Smooth muscle cell (in vitro differentiated cells): ENCODE results near the gene SLF1. TPM values are rescaled to one million over a fixed set of nuclear protein-coding genes. Genes with fewer than 3 reads are reported as not detected.

Experiments used
- DNase-seq: peaks from one replicate; lab custom pipeline; 2025; ENCODE audit not compliant: unreplicated experiment; lab: John Stamatoyannopoulos, UW
- H2AFZ ChIP-seq: fragments of 200-600 bp; sonication (generic); 2 replicates; pipeline ENCODE4 v1.6.0; 2016; ENCODE audit warnings: antibody characterized with exemption, low read depth, mild to moderate bottlenecking
- H3F3A ChIP-seq: fragments of 200-600 bp; sonication (generic); 2 replicates; pipeline ENCODE4 v1.6.0; 2017; ENCODE audit warnings: antibody characterized with exemption, low read depth
- H3K27ac ChIP-seq: fragments of 200-600 bp; sonication (generic); 2 replicates; pipeline ENCODE4 v1.5.1; 2016; ENCODE audit warnings: low read depth, mild to moderate bottlenecking
- H3K27me3 ChIP-seq: fragments of 200-600 bp; sonication (generic); 2 replicates; pipeline ENCODE4 v1.6.1; 2016; ENCODE audit warnings: low read depth, mild to moderate bottlenecking
- H3K36me3 ChIP-seq: fragments of 200-600 bp; sonication (generic); 2 replicates; pipeline ENCODE4 v1.5.1; 2016; ENCODE audit warnings: low read depth
- H3K4me1 ChIP-seq: fragments of 200-600 bp; sonication (generic); 2 replicates; pipeline ENCODE4 v1.5.1; 2016; ENCODE audit warnings: low read depth
- H3K4me2 ChIP-seq: fragments of 200-600 bp; sonication (generic); 2 replicates; pipeline ENCODE4 v1.6.0; 2016; ENCODE audit warnings: mild to moderate bottlenecking
- H3K4me3 ChIP-seq: fragments of 200-600 bp; sonication (generic); 2 replicates; pipeline ENCODE4 v1.5.1; 2016; ENCODE audit warnings: mild to moderate bottlenecking
- H3K79me2 ChIP-seq: fragments of 200-600 bp; sonication (generic); 2 replicates; pipeline ENCODE4 v1.6.0; 2016; ENCODE audit warnings: low read depth, mild to moderate bottlenecking
- H3K9ac ChIP-seq: fragments of 200-600 bp; sonication (generic); 2 replicates; pipeline ENCODE4 v1.6.0; 2016; ENCODE audit warnings: low read depth
- H3K9me3 ChIP-seq: fragments of 200-600 bp; sonication (generic); replicated peaks from 2 replicates; pipeline ENCODE4 v1.5.1; 2016; ENCODE audit warnings: low read depth
- H4K20me1 ChIP-seq: fragments of 200-600 bp; sonication (generic); 2 replicates; pipeline ENCODE4 v1.6.0; 2016; ENCODE audit warnings: low read depth
- CTCF ChIP-seq: fragments of 200-600 bp; sonication (generic); IDR thresholded peaks from 2 replicates; pipeline ENCODE4 v1.5.1; 2017; ENCODE audit warnings: borderline replicate concordance, mild to moderate bottlenecking, antibody characterized with exemption; ENCODE audit not compliant: insufficient read depth, poor library complexity, severe bottlenecking
- WGBS: methylation state at CpG from one replicate; pipeline ENCODE4 v1.1.7; 2016; ENCODE audit warnings: low lambda C conversion rate; 5-methylcytosine and 5-hydroxymethylcytosine counted together
- polyA plus RNA-seq: library from polyadenylated mRNA; unstranded; fragments of >200 nt; fragmentation: Nextera tagmentation; extraction: Ambion mirVana; gene quantifications from 2 replicates; pipeline ENCODE4 v1.2.1, GENCODE V29; 2016
- total RNA-seq: library from RNA; depleted of rRNA; stranded (reverse); fragments of >200 nt; gene quantifications from 2 replicates; pipeline ENCODE4 v1.2.3, GENCODE V29; 2014

Gene SLF1
- total and polyA plus RNA-seq, 2 experiments from 2014 or later = 5.3 to 10.8 TPM

- Histone ChIP-seq H3K9ac (no peak overlapping the region), H3K36me3 (no peaks in the 10 kb centered on the region), H3F3A (no peaks in the 10 kb centered on the region), H2AFZ (no peak overlapping the region), H3K4me3 (no peak overlapping the region), H4K20me1 (no peaks in the 10 kb centered on the region), H3K79me2 (no peaks in the 10 kb centered on the region), H3K9me3 (no peaks in the 10 kb centered on the region), H3K27me3 (no peaks in the 10 kb centered on the region), H3K4me1 (no peaks in the 10 kb centered on the region), H3K27ac (no peak overlapping the region), H3K4me2 (no peak overlapping the region)
- TF ChIP-seq CTCF = no peak
- 93% methylated on average over 1 of the region's 1 CpG for WGBS
- DNase-seq = no peak
Observed at GRCh38 chr5:94736498-94736897, 118.0 kb downstream of the SLF1 start.

GRCh38 chr5:94740286-94740685 is 121.8 kb downstream of the SLF1 start:
- H3F3A ChIP-seq = no peaks in the 10 kb centered on the region
- H4K20me1 ChIP-seq = no peaks in the 10 kb centered on the region
- no peak overlapping the region for H3K4me3 ChIP-seq
- H3K27me3 ChIP-seq = no peaks in the 10 kb centered on the region
- H3K9me3 ChIP-seq = no peaks in the 10 kb centered on the region
- no peaks in the 10 kb centered on the region for H3K79me2 ChIP-seq
- no peak for DNase-seq
- no peak for TF ChIP-seq CTCF
- no peaks in the 10 kb centered on the region for H3K36me3 ChIP-seq
- no peak overlapping the region for H3K27ac ChIP-seq
- H3K9ac ChIP-seq = no peak overlapping the region
- H3K4me1 ChIP-seq = no peaks in the 10 kb centered on the region
- H3K4me2 ChIP-seq = no peak overlapping the region
- WGBS = 71% methylated on average over 2 of the region's 2 CpGs
- H2AFZ ChIP-seq = no peak overlapping the region

GRCh38 chr5:94742852-94743251 is 124.4 kb downstream of the SLF1 start:
- Histone ChIP-seq H4K20me1 (no peaks in the 10 kb centered on the region), H3F3A (no peaks in the 10 kb centered on the region), H3K9me3 (no peaks in the 10 kb centered on the region), H3K4me1 (no peaks in the 10 kb centered on the region), H2AFZ (no peak overlapping the region), H3K4me2 (no peak overlapping the region), H3K27me3 (no peaks in the 10 kb centered on the region), H3K27ac (no peak overlapping the region), H3K36me3 (no peaks in the 10 kb centered on the region), H3K4me3 (no peak overlapping the region), H3K79me2 (no peaks in the 10 kb centered on the region), H3K9ac (no peak overlapping the region)
- no peak for TF ChIP-seq CTCF
- WGBS = 87% methylated on average over 4 of the region's 4 CpGs
- DNase-seq = no peak

GRCh38 chr5:94744906-94745305 is 126.4 kb downstream of the SLF1 start:
- Histone ChIP-seq H3K27ac (no peak overlapping the region), H3K4me1 (no peaks in the 10 kb centered on the region), H3K4me2 (no peak overlapping the region), H3K79me2 (no peaks in the 10 kb centered on the region), H3F3A (no peaks in the 10 kb centered on the region), H3K4me3 (no peak overlapping the region), H3K9me3 (no peaks in the 10 kb centered on the region), H4K20me1 (no peaks in the 10 kb centered on the region), H3K36me3 (no peaks in the 10 kb centered on the region), H3K27me3 (no peaks in the 10 kb centered on the region), H3K9ac (no peak overlapping the region), H2AFZ (no peak overlapping the region)
- WGBS = 74% methylated on average over 2 of the region's 2 CpGs
- no peak for TF ChIP-seq CTCF
- DNase-seq = no peak
